Right lobe of liver (tissue), 4 donors: ENCODE data around the gene KLHDC7B.

Experiments used
- POLR2A ChIP-seq: fragments of 450-650 bp; IDR thresholded peaks from one replicate; pipeline ENCODE4 v1.6.1; 2017; ENCODE audit warnings: antibody characterized with exemption, mild to moderate bottlenecking
- TF ChIP-seq, protein P1 (sequence below), 4 donors: fragments of 200-600 bp in 3 of 4; fragments of 450-650 bp in 1 of 4; IDR thresholded peaks; one replicate each; pipeline versions ENCODE4 v1.5.1 to v1.8.0; 2016 to 2022; ENCODE audit warnings: antibody characterized with exemption in 4 of 4, mild to moderate bottlenecking in 2 of 4
- donor health status: DM: no; HTN: no; CAD: no.
- donor health status: DM: no; HTN: no; CAD: no.
- donor health status: DM: no; HTN: yes; CAD: no.

DNA sequence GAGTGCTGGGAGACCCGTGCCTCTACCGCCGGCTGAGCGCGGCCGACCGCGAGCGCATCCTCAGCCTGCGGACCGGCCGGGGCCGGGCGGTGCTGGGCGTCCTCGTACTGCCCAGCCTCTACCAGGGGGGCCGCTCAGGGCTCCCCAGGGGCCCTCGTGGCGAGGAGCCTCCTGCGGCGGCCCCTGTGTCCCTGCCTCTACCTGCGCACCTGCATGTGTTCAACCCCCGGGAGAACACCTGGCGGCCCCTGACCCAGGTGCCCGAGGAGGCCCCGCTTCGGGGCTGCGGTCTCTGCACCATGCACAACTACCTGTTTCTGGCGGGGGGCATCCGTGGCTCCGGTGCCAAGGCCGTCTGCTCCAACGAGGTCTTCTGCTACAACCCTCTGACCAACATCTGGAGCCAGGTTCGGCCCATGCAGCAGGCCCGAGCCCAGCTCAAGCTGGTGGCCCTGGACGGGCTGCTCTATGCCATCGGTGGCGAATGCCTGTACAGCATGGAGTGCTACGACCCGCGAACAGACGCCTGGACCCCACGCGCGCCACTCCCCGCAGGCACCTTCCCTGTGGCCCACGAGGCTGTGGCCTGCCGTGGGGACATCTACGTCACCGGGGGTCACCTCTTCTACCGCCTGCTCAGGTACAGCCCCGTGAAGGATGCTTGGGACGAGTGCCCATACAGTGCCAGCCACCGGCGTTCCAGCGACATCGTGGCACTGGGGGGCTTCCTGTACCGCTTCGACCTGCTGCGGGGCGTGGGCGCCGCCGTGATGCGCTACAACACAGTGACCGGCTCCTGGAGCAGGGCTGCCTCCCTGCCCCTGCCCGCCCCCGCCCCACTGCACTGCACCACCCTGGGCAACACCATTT is 3.5 kb downstream of the KLHDC7B start:
- no peak for TF ChIP-seq POLR2A
- TF ChIP-seq, protein P1, sequence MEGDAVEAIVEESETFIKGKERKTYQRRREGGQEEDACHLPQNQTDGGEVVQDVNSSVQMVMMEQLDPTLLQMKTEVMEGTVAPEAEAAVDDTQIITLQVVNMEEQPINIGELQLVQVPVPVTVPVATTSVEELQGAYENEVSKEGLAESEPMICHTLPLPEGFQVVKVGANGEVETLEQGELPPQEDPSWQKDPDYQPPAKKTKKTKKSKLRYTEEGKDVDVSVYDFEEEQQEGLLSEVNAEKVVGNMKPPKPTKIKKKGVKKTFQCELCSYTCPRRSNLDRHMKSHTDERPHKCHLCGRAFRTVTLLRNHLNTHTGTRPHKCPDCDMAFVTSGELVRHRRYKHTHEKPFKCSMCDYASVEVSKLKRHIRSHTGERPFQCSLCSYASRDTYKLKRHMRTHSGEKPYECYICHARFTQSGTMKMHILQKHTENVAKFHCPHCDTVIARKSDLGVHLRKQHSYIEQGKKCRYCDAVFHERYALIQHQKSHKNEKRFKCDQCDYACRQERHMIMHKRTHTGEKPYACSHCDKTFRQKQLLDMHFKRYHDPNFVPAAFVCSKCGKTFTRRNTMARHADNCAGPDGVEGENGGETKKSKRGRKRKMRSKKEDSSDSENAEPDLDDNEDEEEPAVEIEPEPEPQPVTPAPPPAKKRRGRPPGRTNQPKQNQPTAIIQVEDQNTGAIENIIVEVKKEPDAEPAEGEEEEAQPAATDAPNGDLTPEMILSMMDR (IDR thresholded peaks at IDR 0.05): no peak
